Panc1 (cell line): Measurements from ENCODE around the gene PCBD1. TPM values are rescaled to one million over a fixed set of nuclear protein-coding genes. Genes with fewer than 3 reads are reported as not detected.

ENCODE experiments used
- ATAC-seq: fragments of 200-7000 bp; cut with Tn5 transposase; 2 replicates; pipeline ENCODE4 v1.9.1; 2020; ENCODE audit warnings: mild to moderate bottlenecking, moderate library complexity
- BruUV-seq: library from RNA; stranded (reverse); fragments of 400-500 nt; replicated peaks from 2 replicates; lab custom pipeline; 2021; lab: Mats Ljungman, UMichigan
- CTCF ChIA-PET: fragments of 300-600 bp; sonication (Branson Sonifier 250); formaldehyde crosslinking; loops from one replicate; lab custom pipeline; 2022; ENCODE audit warnings: antibody characterized with exemption; lab: Charles Lee
- POLR2A ChIA-PET: fragments of 300-600 bp; sonication (Branson Sonifier 250); formaldehyde crosslinking; loops from one replicate; lab custom pipeline; 2022; ENCODE audit warnings: antibody characterized with exemption; lab: Charles Lee
- DNase-seq: peaks from one replicate; pipeline ENCODE4 v3.0.0-alpha.2; 2010; ENCODE audit warnings: low read depth, low spot score
- H3K27ac ChIP-seq: 2 replicates; pipeline ENCODE4 v1.5.1; 2011; ENCODE audit warnings: mild to moderate bottlenecking, low read length, inconsistent platforms
- H3K27me3 ChIP-seq: fragments of 200-500 bp; sonication (Bioruptor generic); 2 replicates; pipeline ENCODE4 v1.6.0; 2014; ENCODE audit warnings: low read length, inconsistent platforms; ENCODE audit not compliant: control insufficient read depth, insufficient read depth
- H3K36me3 ChIP-seq: fragments of 200-500 bp; sonication (Bioruptor generic); 2 replicates; pipeline ENCODE4 v1.5.1; 2014; ENCODE audit warnings: inconsistent platforms, mild to moderate bottlenecking, low read length, moderate library complexity; ENCODE audit not compliant: control insufficient read depth, insufficient read depth
- H3K4me1 ChIP-seq: 2 replicates; pipeline ENCODE4 v1.5.1; 2011; ENCODE audit warnings: inconsistent platforms, mild to moderate bottlenecking, low read length, moderate library complexity; ENCODE audit not compliant: control insufficient read depth, insufficient read depth
- H3K4me3 ChIP-seq, 2 experiments: 2 replicates each; pipeline ENCODE4 v1.5.1; 2011 to 2012; ENCODE audit warnings: low read depth in 2 of 2, low read length in 2 of 2, mild to moderate bottlenecking in 2 of 2, inconsistent platforms in 1 of 2, moderate library complexity in 1 of 2
- H3K9me3 ChIP-seq: fragments of 200-500 bp; sonication (Bioruptor generic); 2 replicates; pipeline ENCODE4 v1.5.1; 2014; ENCODE audit warnings: low read depth, mild to moderate bottlenecking, inconsistent platforms, low read length, moderate library complexity; ENCODE audit not compliant: control insufficient read depth, insufficient read depth
- POLR2AphosphoS5 ChIP-seq: IDR thresholded peaks from 2 replicates; pipeline ENCODE4 v1.6.1; 2012; ENCODE audit warnings: mild to moderate bottlenecking, low read depth, low read length, moderate library complexity
- REST ChIP-seq, 2 experiments: IDR thresholded peaks; 2 replicates each; pipeline ENCODE4 v1.6.1; 2011 to 2012; ENCODE audit warnings: low read depth in 2 of 2, control low read depth in 1 of 2, low read length in 1 of 2, mild to moderate bottlenecking in 1 of 2, moderate library complexity in 1 of 2; ENCODE audit not compliant: insufficient read depth in 1 of 2
- SIN3A ChIP-seq: IDR thresholded peaks from 2 replicates; pipeline ENCODE4 v1.6.1; 2012; ENCODE audit warnings: low read depth, mild to moderate bottlenecking, low read length, moderate library complexity, borderline replicate concordance; ENCODE audit not compliant: insufficient read depth
- TCF7L2 ChIP-seq: IDR thresholded peaks from 2 replicates; pipeline ENCODE4 v1.6.1; 2011; ENCODE audit warnings: mild to moderate bottlenecking, low read depth, low read length, inconsistent platforms
- in situ Hi-C: cut with HindIII; loops from 2 replicates; pipeline ENCODE4 v1.10.0; 2016; ENCODE audit warnings: low sequenced_read_pairs, low pct_unique_long_range_greater_than_20kb
- intact Hi-C: fragments of 100-400 bp; cut with micrococcal nuclease; formaldehyde crosslinking; loops from one replicate; pipeline ENCODE4 v1.10.0; 2022; ENCODE audit not compliant: unreplicated experiment
- total RNA-seq: library from RNA; stranded (reverse); gene quantifications from one replicate; pipeline ENCODE4 v1.2.1, GENCODE V29; 2021; ENCODE audit not compliant: unreplicated experiment
- TF ChIP-seq, protein P1 (sequence below): fragments of 450-650 bp; IDR thresholded peaks from 2 replicates; pipeline ENCODE4 v1.5.1; 2017; ENCODE audit warnings: mild to moderate bottlenecking

The PCBD1 gene
- total RNA-seq, 1 experiment from 2014 or later: 122 TPM

DNA sequence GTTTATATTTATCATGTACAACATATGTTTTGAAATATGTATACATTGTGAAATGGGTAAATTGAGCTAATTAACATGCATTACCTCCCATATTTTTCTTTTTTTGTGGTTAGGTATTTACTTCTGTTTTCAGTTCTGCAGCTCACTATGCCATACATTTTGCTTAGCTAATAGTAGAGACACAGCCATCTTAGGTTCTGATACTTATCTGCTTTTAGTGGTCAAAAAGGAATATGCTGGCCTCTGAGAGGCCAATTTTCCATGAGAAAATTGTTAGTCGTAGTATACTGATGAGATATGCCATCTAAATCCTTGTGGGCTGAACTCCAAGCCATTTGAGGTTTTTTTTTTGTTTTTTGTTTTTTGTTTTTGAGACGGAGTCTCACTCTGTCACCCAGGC is 41.6 kb downstream of the PCBD1 start:
- Histone ChIP-seq H3K9me3 (no peaks in the 10 kb centered on the region), H3K4me1 (peaks cover 17% of the 10 kb centered on the region), H3K4me3 (no peak overlapping the region), H3K36me3 (no peaks in the 10 kb centered on the region; the same call in 1 of the 2 replicates), H3K27ac (no peak overlapping the region), H3K27me3 (no peaks in the 10 kb centered on the region)
- CTCF ChIA-PET: interaction anchor here (0.5 kb wide), 1 partner anchor 31 kb away, joined by 10 read pairs; no protein-coding TSS in a partner anchor
- in situ Hi-C loops: no loop called here
- ATAC-seq: no peak
- no peak for TF ChIP-seq SIN3A
- TF ChIP-seq REST (IDR thresholded peaks at IDR 0.05; ENCODE audit: insufficient read depth in 1 of 2, low read depth in 2 of 2, low read length in 1 of 2): no peak
- TF ChIP-seq, protein P1, sequence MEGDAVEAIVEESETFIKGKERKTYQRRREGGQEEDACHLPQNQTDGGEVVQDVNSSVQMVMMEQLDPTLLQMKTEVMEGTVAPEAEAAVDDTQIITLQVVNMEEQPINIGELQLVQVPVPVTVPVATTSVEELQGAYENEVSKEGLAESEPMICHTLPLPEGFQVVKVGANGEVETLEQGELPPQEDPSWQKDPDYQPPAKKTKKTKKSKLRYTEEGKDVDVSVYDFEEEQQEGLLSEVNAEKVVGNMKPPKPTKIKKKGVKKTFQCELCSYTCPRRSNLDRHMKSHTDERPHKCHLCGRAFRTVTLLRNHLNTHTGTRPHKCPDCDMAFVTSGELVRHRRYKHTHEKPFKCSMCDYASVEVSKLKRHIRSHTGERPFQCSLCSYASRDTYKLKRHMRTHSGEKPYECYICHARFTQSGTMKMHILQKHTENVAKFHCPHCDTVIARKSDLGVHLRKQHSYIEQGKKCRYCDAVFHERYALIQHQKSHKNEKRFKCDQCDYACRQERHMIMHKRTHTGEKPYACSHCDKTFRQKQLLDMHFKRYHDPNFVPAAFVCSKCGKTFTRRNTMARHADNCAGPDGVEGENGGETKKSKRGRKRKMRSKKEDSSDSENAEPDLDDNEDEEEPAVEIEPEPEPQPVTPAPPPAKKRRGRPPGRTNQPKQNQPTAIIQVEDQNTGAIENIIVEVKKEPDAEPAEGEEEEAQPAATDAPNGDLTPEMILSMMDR: no peak
- no peak for TF ChIP-seq TCF7L2
- TF ChIP-seq POLR2AphosphoS5: no peak
- intact Hi-C loops: no loop called here
- no TSS peak for BruUV-seq
- DNase-seq: no peak
- POLR2A ChIA-PET: no interaction called here

GRCh38 chr10:70845816-70846215 is 42.5 kb downstream of the PCBD1 start:
- no TSS peak for BruUV-seq
- H3K4me1 ChIP-seq: peaks cover 17% of the 10 kb centered on the region

More at GRCh38 chr10:70845816-70846215, 42.5 kb downstream of the PCBD1 start:
- TF ChIP-seq REST (IDR thresholded peaks at IDR 0.05; ENCODE audit: insufficient read depth in 1 of 2, low read depth in 2 of 2, low read length in 1 of 2) (no peak), SIN3A (no peak), TCF7L2 (no peak), POLR2AphosphoS5 (no peak)
- TF ChIP-seq, protein P1: no peak
- in situ Hi-C loops: no loop called here
- ChIA-PET CTCF (no interaction called here), POLR2A (no interaction called here)
- H3K27me3 ChIP-seq: no peaks in the 10 kb centered on the region
- no peak for ATAC-seq
- H3K9me3 ChIP-seq: no peaks in the 10 kb centered on the region
- no peak overlapping the region for H3K4me3 ChIP-seq
- H3K27ac ChIP-seq: no peak overlapping the region
- no peaks in the 10 kb centered on the region; the same call in 1 of the 2 replicates for H3K36me3 ChIP-seq
- intact Hi-C loops: no loop called here
- no peak for DNase-seq
